SK-N-SH (cell line): ENCODE data around the gene ZCCHC13. TPM values are rescaled to one million over a fixed set of nuclear protein-coding genes. Genes with fewer than 3 reads are reported as not detected.

Experiments used
- CTCF ChIA-PET: fragments of 300-600, 350-600 bp; formaldehyde crosslinking; extraction: SDS; loops from one replicate; lab custom pipeline; 2021; lab: Yijun Ruan, JAX
- POLR2A ChIA-PET: fragments of 350-600 bp; sonication (Branson Sonifier 250); formaldehyde crosslinking; extraction: SDS; loops from one replicate; lab custom pipeline; 2020; ENCODE audit warnings: antibody characterized with exemption, inconsistent platforms; lab: Yijun Ruan, JAX
- DNase-seq: peaks from one replicate; pipeline ENCODE4 v3.0.0; 2012
- H2AFZ ChIP-seq: fragments of 200-600 bp; sonication (generic); 2 replicates; pipeline ENCODE4 v1.8.1; 2016; ENCODE audit warnings: antibody characterized with exemption, mild to moderate bottlenecking, low read depth
- H3F3A ChIP-seq: fragments of 200-600 bp; sonication (generic); replicated peaks from 2 replicates; pipeline ENCODE3; 2016; ENCODE audit warnings: antibody characterized with exemption, mild to moderate bottlenecking; ENCODE audit not compliant: insufficient read depth
- H3K27ac ChIP-seq, 2 experiments: fragments of 200-500 bp in 1 of 2; fragments of 200-600 bp in 1 of 2; sonication (Bioruptor generic) in 1 of 2; sonication (generic), shearing (Covaris generic) in 1 of 2; 2 replicates each; pipeline versions ENCODE4 v1.5.1 to v1.6.1; 2014 to 2016; ENCODE audit warnings: low read depth in 2 of 2, inconsistent platforms in 1 of 2, low read length in 1 of 2, mild to moderate bottlenecking in 1 of 2, mixed read lengths in 1 of 2
- H3K27me3 ChIP-seq: fragments of 200-600 bp; sonication (generic), shearing (Covaris generic); 2 replicates; pipeline ENCODE4 v1.6.1; 2016; ENCODE audit warnings: mixed run types; ENCODE audit not compliant: insufficient read depth
- H3K36me3 ChIP-seq, 2 experiments: fragments of 200-500 bp in 1 of 2; fragments of 200-600 bp in 1 of 2; sonication (Bioruptor generic) in 1 of 2; sonication (generic) in 1 of 2; replicated peaks in 1 of 2; 2 replicates each; pipeline versions ENCODE3 to v1.5.1; 2014 to 2016; ENCODE audit warnings: low read length in 1 of 2, mild to moderate bottlenecking in 1 of 2; ENCODE audit not compliant: insufficient read depth in 2 of 2, control insufficient read depth in 1 of 2
- H3K4me1 ChIP-seq, 2 experiments: fragments of 200-500 bp in 1 of 2; fragments of 200-600 bp in 1 of 2; sonication (Bioruptor generic) in 1 of 2; sonication (generic), shearing (Covaris generic) in 1 of 2; 2 replicates each; pipeline versions ENCODE4 v1.5.1 to v1.6.1; 2014 to 2016; ENCODE audit warnings: low read depth in 1 of 2, low read length in 1 of 2, mixed run types in 1 of 2; ENCODE audit not compliant: insufficient read depth in 2 of 2, control insufficient read depth in 1 of 2
- H3K4me2 ChIP-seq: fragments of 200-600 bp; sonication (generic), shearing (Covaris generic); 2 replicates; pipeline ENCODE4 v1.6.1; 2017; ENCODE audit warnings: mixed run types
- H3K4me3 ChIP-seq, 2 experiments: fragments of 200-500 bp in 1 of 2; fragments of 200-600 bp in 1 of 2; sonication (Bioruptor generic) in 1 of 2; sonication (generic), shearing (Covaris generic) in 1 of 2; 2 replicates each; pipeline versions ENCODE4 v1.5.1 to v1.8.1; 2014 to 2016; ENCODE audit warnings: low read depth in 2 of 2, inconsistent platforms in 1 of 2, low read length in 1 of 2, mild to moderate bottlenecking in 1 of 2, mixed read lengths in 1 of 2, moderate library complexity in 1 of 2
- H3K79me2 ChIP-seq: fragments of 200-600 bp; sonication (generic); 2 replicates; pipeline ENCODE4 v1.8.1; 2017; ENCODE audit warnings: mild to moderate bottlenecking; ENCODE audit not compliant: insufficient read depth
- H3K9ac ChIP-seq: fragments of 200-600 bp; sonication (generic); 2 replicates; pipeline ENCODE4 v1.6.1; 2017; ENCODE audit warnings: mixed run types
- H3K9me2 ChIP-seq: fragments of 200-600 bp; sonication (generic); 2 replicates; pipeline ENCODE4 v1.6.1; 2017; ENCODE audit warnings: mixed run types
- H3K9me3 ChIP-seq: fragments of 200-600 bp; sonication (generic); 2 replicates; pipeline ENCODE4 v1.6.1; 2017; ENCODE audit warnings: mixed run types, mild to moderate bottlenecking, moderate library complexity
- H4K20me1 ChIP-seq: fragments of 200-600 bp; sonication (generic); 2 replicates; pipeline ENCODE4 v1.6.1; 2017; ENCODE audit warnings: mild to moderate bottlenecking, mixed run types; ENCODE audit not compliant: insufficient read depth
- ELF1 ChIP-seq: IDR thresholded peaks from 2 replicates; pipeline ENCODE4 v1.4.0; 2012
- FOXJ3 ChIP-seq: sonication (generic); formaldehyde crosslinking; IDR thresholded peaks from 2 replicates; pipeline ENCODE4 v1.5.1; 2020; ENCODE audit warnings: mild to moderate bottlenecking, missing genetic modification reagents
- FOXM1 ChIP-seq: IDR thresholded peaks from 2 replicates; pipeline ENCODE4 v1.4.0; 2012; ENCODE audit warnings: low read depth, mild to moderate bottlenecking
- GABPA ChIP-seq: IDR thresholded peaks from 2 replicates; pipeline ENCODE4 v1.4.0; 2012; ENCODE audit warnings: low read depth, mild to moderate bottlenecking
- NRF1 ChIP-seq: IDR thresholded peaks from 2 replicates; pipeline ENCODE4 v1.6.1; 2012; ENCODE audit warnings: low read depth, mild to moderate bottlenecking, low read length
- POLR2AphosphoS5 ChIP-seq: IDR thresholded peaks from 2 replicates; pipeline ENCODE4 v1.6.1; 2012; ENCODE audit warnings: low read depth, low read length
- TEAD4 ChIP-seq: IDR thresholded peaks from 2 replicates; pipeline ENCODE4 v1.4.0; 2012; ENCODE audit warnings: mild to moderate bottlenecking, borderline replicate concordance; ENCODE audit not compliant: insufficient read depth
- USF1 ChIP-seq: IDR thresholded peaks from 2 replicates; pipeline ENCODE4 v1.4.0; 2012; ENCODE audit warnings: low read depth, borderline replicate concordance
- WGBS: methylation state at CpG from one replicate; pipeline ENCODE4 v1.1.6; 2017; ENCODE audit warnings: low lambda C conversion rate; 5-methylcytosine and 5-hydroxymethylcytosine counted together
- polyA plus RNA-seq, 3 experiments: library from polyadenylated mRNA; depleted of rRNA; stranded (reverse); fragments of >200 nt; gene quantifications; 2 replicates each; pipeline ENCODE4 v1.2.3, GENCODE V29; 2012
- TF ChIP-seq, protein P1 (sequence below): fragments of 200-600 bp; sonication (generic); IDR thresholded peaks from 2 replicates; pipeline ENCODE4 v1.6.1; 2017; ENCODE audit warnings: antibody characterized with exemption, mild to moderate bottlenecking, moderate library complexity
- TF ChIP-seq, protein P2 (sequence below): fragments of 150-350 bp; IDR thresholded peaks from 2 replicates; pipeline ENCODE4 v1.6.1; 2016; ENCODE audit warnings: mild to moderate bottlenecking, low read depth, low read length

ZCCHC13 gene
- polyA plus RNA-seq, 1 of the 3 experiments (the other 2 are of a cell fraction): not detected

- no peaks in the 10 kb centered on the region for H3K27me3 ChIP-seq
- no peak overlapping the region for H3K9ac ChIP-seq
- no peaks in the 10 kb centered on the region for H3K9me2 ChIP-seq
- no peak overlapping the region for H3K27ac ChIP-seq
- H3F3A ChIP-seq: peaks cover 3% of the 10 kb centered on the region
- DNase-seq: no peak
- no peak overlapping the region for H2AFZ ChIP-seq
- WGBS: 96% methylated on average over 3 of the region's 3 CpGs
- peaks cover 43% of the 10 kb centered on the region for H4K20me1 ChIP-seq
- peaks cover 67 to 80% of the 10 kb centered on the region in 2 experiments for H3K36me3 ChIP-seq
- H3K79me2 ChIP-seq: peaks cover 62% of the 10 kb centered on the region
- H3K4me3 ChIP-seq: no peak overlapping the region
- no peaks in the 10 kb centered on the region for H3K4me1 ChIP-seq
- no peak overlapping the region for H3K4me2 ChIP-seq
- POLR2A ChIA-PET: no interaction called here
- TF ChIP-seq GABPA: no peak
- no peak for TF ChIP-seq ELF1
- TF ChIP-seq, protein P1, sequence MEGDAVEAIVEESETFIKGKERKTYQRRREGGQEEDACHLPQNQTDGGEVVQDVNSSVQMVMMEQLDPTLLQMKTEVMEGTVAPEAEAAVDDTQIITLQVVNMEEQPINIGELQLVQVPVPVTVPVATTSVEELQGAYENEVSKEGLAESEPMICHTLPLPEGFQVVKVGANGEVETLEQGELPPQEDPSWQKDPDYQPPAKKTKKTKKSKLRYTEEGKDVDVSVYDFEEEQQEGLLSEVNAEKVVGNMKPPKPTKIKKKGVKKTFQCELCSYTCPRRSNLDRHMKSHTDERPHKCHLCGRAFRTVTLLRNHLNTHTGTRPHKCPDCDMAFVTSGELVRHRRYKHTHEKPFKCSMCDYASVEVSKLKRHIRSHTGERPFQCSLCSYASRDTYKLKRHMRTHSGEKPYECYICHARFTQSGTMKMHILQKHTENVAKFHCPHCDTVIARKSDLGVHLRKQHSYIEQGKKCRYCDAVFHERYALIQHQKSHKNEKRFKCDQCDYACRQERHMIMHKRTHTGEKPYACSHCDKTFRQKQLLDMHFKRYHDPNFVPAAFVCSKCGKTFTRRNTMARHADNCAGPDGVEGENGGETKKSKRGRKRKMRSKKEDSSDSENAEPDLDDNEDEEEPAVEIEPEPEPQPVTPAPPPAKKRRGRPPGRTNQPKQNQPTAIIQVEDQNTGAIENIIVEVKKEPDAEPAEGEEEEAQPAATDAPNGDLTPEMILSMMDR: no peak
- no peak for TF ChIP-seq TEAD4
- TF ChIP-seq NRF1: no peak
- TF ChIP-seq USF1: no peak
- no peak for TF ChIP-seq FOXJ3
- TF ChIP-seq, protein P2, sequence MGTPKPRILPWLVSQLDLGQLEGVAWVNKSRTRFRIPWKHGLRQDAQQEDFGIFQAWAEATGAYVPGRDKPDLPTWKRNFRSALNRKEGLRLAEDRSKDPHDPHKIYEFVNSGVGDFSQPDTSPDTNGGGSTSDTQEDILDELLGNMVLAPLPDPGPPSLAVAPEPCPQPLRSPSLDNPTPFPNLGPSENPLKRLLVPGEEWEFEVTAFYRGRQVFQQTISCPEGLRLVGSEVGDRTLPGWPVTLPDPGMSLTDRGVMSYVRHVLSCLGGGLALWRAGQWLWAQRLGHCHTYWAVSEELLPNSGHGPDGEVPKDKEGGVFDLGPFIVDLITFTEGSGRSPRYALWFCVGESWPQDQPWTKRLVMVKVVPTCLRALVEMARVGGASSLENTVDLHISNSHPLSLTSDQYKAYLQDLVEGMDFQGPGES: no peak
- TF ChIP-seq FOXM1: no peak
- TF ChIP-seq, all 33 proteins: peak for 0
- CTCF ChIA-PET: interaction anchor here (0.7 to 1.5 kb wide), 2 partner anchors 9 to 147 kb away, joined by 3 read pairs; no protein-coding TSS in a partner anchor
- H3K9me3 ChIP-seq: no peaks in the 10 kb centered on the region
These were observed 23.2 kb upstream of the ZCCHC13 start for GRCh38 chrX:74280759-74281158.

- POLR2A ChIA-PET: no interaction called here
These were observed 19.5 kb upstream of the ZCCHC13 start for GRCh38 chrX:74284391-74284952.

More at GRCh38 chrX:74284391-74284952, 19.5 kb upstream of the ZCCHC13 start:
- no peaks in the 10 kb centered on the region for H3K9me2 ChIP-seq
- no peaks in the 10 kb centered on the region for H3K9me3 ChIP-seq
- H2AFZ ChIP-seq: no peak overlapping the region
- H3F3A ChIP-seq: peaks cover 6% of the 10 kb centered on the region
- H3K4me1 ChIP-seq: peaks cover 0 to 8% of the 10 kb centered on the region in 2 experiments; a peak in 2 of 4 replicates
- no peaks in the 10 kb centered on the region for H3K27me3 ChIP-seq
- peaks cover 58% of the 10 kb centered on the region for H4K20me1 ChIP-seq
- WGBS: 31% methylated on average over 1 of the region's 1 CpG
- no peak overlapping the region for H3K4me2 ChIP-seq
- H3K4me3 ChIP-seq: no peak overlapping the region
- no peak overlapping the region for H3K27ac ChIP-seq
- DNase-seq: no peak
- CTCF ChIA-PET: no interaction called here
- no peak for TF ChIP-seq FOXM1
- TF ChIP-seq POLR2AphosphoS5: no peak
- TF ChIP-seq, all 33 proteins: peak for 0
- Histone ChIP-seq H3K79me2 (peaks cover 84% of the 10 kb centered on the region), H3K9ac (no peak overlapping the region), H3K36me3 (peaks cover 72 to 83% of the 10 kb centered on the region in 2 experiments)
